Small intestine (tissue), 7 donors: Measurements from ENCODE around the gene UBE2I. TPM values are rescaled to one million over a fixed set of nuclear protein-coding genes. Genes with fewer than 3 reads are reported as not detected.

ENCODE experiments used
- DNase-seq, 2 donors: peaks; one replicate each; pipeline versions ENCODE4 v3.0.0 to v3.0.0-alpha.2; 2013
- FAIRE-seq: peaks from 2 replicates; lab custom pipeline; 2012; peaks lifted over from hg19 to GRCh38; lab: Jason Lieb, UNC
- H3K27ac ChIP-seq, 3 donors: one replicate each; pipeline ENCODE4 v1.5.1; 2013; ENCODE audit warnings: low read length in 2 of 3, mild to moderate bottlenecking in 2 of 3, control low read depth in 1 of 3, inconsistent platforms in 1 of 3, low read depth in 1 of 3, moderate library complexity in 1 of 3
- H3K27me3 ChIP-seq, 3 donors: one replicate each; pipeline ENCODE4 v1.6.1; 2013; ENCODE audit warnings: low read length in 3 of 3, inconsistent platforms in 1 of 3; ENCODE audit not compliant: control insufficient read depth in 3 of 3, insufficient read depth in 3 of 3
- H3K36me3 ChIP-seq, 3 donors: one replicate each; pipeline ENCODE4 v1.6.1; 2013; ENCODE audit warnings: low read length in 3 of 3, inconsistent platforms in 1 of 3, low read depth in 1 of 3, mild to moderate bottlenecking in 1 of 3, moderate library complexity in 1 of 3; ENCODE audit not compliant: control insufficient read depth in 3 of 3, insufficient read depth in 2 of 3
- H3K4me1 ChIP-seq, 3 donors: one replicate each; pipeline ENCODE4 v1.6.1; 2013; ENCODE audit warnings: low read length in 2 of 3, inconsistent platforms in 1 of 3, low read depth in 1 of 3, mild to moderate bottlenecking in 1 of 3, moderate library complexity in 1 of 3; ENCODE audit not compliant: control insufficient read depth in 3 of 3, insufficient read depth in 2 of 3
- H3K4me3 ChIP-seq, 3 donors: one replicate each; pipeline ENCODE4 v1.5.1; 2013; ENCODE audit warnings: low read length in 3 of 3, control low read depth in 1 of 3, inconsistent platforms in 1 of 3, low read depth in 1 of 3, mild to moderate bottlenecking in 1 of 3, moderate library complexity in 1 of 3
- H3K9me3 ChIP-seq, 2 donors: one replicate each; pipeline ENCODE4 v1.6.1; 2013; ENCODE audit warnings: low read depth in 1 of 2, low read length in 1 of 2; ENCODE audit not compliant: control insufficient read depth in 2 of 2, insufficient read depth in 1 of 2
- WGBS, 3 donors: extraction: QIAGEN DNeasy Blood & Tissue Kit; methylation state at CpG; one replicate each; pipeline ENCODE4 v1.1.7; 2013; 5-methylcytosine and 5-hydroxymethylcytosine counted together
- polyA plus RNA-seq, 4 donors: library from polyadenylated mRNA; stranded (reverse) in 3 of 4; unstranded in 1 of 4; fragments of 200-250 nt in 3 of 4; fragments of 120-200 nt in 1 of 4; gene quantifications; one replicate each; pipeline versions ENCODE4 v1.2.1 to v1.2.3, GENCODE V29; 2013
- donor health status: healthy with polysubstance abuse.
- donor health status: control.
- donor health status: control.
- donor health status: Bipolar disorder and iron deficiency.
- donor health status: healthy.

Gene UBE2I
- polyA plus RNA-seq, 4 donors = 38.7 to 123 (median 64.8) TPM

DNA sequence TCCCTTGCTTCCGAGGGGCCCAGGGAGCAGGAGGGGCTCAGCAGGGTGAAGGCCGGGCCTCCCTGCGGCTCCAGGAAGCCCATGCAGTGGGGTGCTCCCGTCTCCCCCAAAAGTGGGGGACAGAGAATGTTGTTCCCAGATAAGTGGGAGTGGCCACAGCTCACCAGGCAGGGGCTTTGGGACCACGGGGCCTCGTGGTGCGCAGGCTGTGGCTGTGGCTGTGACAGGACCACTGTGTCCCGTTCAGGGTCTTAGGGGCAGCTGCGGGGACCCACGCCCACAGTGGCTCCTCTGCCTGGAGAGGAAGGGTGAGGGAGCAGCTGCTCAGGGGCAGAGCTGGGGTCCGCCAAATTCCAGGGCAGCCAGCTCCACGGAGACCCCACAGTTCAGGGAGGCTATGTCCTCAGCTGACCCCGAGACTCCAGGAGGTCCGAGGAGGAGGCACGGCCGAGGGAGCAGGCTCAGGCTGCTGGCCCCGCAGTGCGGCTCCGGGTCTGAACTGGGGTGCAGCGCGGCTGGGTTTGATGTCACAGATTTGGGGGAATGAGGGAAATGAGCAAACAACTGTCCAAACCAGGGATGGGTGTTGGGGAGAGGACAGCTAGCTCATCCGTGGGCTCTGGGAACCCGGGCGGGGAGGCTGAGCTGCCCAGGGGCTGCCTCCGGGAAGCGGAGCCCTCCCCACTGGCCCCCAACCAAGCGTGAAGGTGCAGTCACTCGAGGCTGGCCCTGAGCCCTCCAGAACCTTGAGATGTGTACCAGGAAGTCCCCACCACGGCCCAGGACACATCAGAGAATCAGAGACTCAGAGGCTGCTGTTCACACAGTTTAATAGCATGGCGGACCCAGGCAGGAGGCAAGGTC lies 30.1 kb upstream of the UBE2I start:
- DNase-seq (no peak), FAIRE-seq (no peak)
- Histone ChIP-seq H3K9me3 (no peaks in the 10 kb centered on the region), H3K36me3 (no peaks in the 10 kb centered on the region), H3K27ac (no peak overlapping the region), H3K4me1 (no peaks in the 10 kb centered on the region), H3K27me3 (peaks cover 0 to 13% (median 2%) of the 10 kb centered on the region in 3 donors), H3K4me3 (no peak overlapping the region)
- WGBS, 3 donors = 66 to 79% (median 74%) methylated on average over 29 to 30 of the region's 30 CpGs

DNA sequence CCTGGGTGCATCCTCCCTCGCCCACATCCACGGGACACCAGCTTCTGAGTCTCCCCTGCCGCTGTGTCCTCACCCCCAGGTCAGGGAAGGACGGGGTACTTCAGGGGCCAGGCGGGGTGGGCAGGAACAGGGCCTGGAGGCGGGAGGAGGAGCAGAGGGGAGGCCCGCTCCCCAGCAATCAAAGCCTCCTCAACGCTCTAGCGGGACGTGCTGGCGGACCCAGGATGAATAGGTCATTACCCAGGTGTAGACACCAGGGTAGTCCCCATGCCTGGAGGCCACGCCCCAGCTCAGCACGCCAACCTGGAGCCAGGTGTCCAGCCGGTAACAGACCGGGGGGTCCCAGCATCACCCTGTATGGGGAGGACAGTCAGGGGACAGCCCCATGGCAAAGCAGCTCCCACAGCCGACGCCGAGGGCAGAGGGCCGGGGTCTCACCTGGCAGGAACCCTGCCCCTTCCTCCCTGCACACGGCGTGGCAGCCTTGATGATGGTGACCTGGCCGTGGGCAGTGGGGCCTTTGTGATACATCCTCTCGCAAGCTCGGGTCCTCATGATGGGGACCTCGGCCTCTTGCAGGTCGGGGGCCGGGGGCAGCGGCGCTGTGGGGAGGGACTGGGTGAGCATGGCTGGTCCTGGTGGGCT lies 29.4 kb upstream of the UBE2I start:
- Histone ChIP-seq H3K4me3 (no peak overlapping the region), H3K36me3 (no peaks in the 10 kb centered on the region), H3K4me1 (no peaks in the 10 kb centered on the region), H3K27ac (no peak overlapping the region), H3K27me3 (peaks cover 0 to 13% (median 2%) of the 10 kb centered on the region in 3 donors), H3K9me3 (no peaks in the 10 kb centered on the region)
- DNase-seq (no peak), FAIRE-seq (no peak)
- WGBS, 3 donors = 56 to 79% (median 68%) methylated on average over 25 to 29 of the region's 29 CpGs

DNA sequence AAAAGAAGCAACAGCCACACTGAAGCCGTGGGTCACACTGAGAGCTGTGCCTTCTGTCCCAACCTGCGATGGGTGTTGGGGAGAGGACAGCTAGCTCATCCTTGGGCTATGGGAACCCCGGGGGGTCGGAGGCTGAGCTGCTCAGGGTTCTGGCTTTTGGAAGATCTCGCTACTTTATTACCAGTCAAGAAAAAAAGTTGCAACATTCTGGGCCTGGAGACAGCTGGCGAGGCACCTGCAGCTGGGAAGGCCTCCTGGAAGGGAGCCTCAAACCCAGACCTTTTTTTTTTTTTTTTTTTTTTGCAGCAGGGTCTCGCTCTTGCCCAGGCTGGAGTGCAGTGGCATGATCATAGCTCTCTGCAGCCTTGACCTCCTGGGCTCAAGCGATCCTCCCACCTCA lies 28.7 kb upstream of the UBE2I start:
- H3K27me3 ChIP-seq = peaks cover 0 to 14% (median 2%) of the 10 kb centered on the region in 3 donors
- WGBS, 3 donors = 30 to 75% (median 64%) methylated on average over 8 of the region's 8 CpGs
- H3K9me3 ChIP-seq = no peaks in the 10 kb centered on the region
- no peak overlapping the region for H3K4me3 ChIP-seq
- DNase-seq (no peak), FAIRE-seq (no peak)
- H3K36me3 ChIP-seq = no peaks in the 10 kb centered on the region
- H3K4me1 ChIP-seq = no peaks in the 10 kb centered on the region
- no peak overlapping the region for H3K27ac ChIP-seq

DNA sequence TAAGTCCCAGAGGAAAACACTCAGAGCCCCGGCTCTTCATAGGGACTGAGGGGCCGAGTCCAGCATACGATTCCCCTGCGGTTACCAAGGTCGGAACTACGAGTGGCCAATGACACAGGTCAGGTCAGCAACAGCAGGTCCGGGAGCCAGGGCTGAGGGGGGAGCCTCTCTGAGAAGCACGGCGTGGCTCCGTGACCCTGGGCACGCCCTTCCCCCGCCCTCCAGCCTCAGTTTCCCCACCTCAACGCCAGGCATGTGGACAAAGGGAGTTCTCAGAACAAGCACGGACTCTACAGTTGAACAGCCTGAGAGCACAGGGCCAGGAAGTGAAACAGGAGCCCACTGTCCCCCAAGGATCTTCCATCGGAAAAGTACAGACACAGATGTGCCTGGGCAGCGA lies 27.9 kb upstream of the UBE2I start:
- Histone ChIP-seq H3K27me3 (peaks cover 0 to 21% (median 2%) of the 10 kb centered on the region in 3 donors), H3K4me1 (no peaks in the 10 kb centered on the region), H3K36me3 (no peaks in the 10 kb centered on the region), H3K27ac (no peak overlapping the region), H3K4me3 (no peak overlapping the region), H3K9me3 (no peaks in the 10 kb centered on the region)
- FAIRE-seq (no peak), DNase-seq (no peak)
- WGBS, 3 donors = 70 to 82% (median 77%) methylated on average over 16 of the region's 16 CpGs

DNA sequence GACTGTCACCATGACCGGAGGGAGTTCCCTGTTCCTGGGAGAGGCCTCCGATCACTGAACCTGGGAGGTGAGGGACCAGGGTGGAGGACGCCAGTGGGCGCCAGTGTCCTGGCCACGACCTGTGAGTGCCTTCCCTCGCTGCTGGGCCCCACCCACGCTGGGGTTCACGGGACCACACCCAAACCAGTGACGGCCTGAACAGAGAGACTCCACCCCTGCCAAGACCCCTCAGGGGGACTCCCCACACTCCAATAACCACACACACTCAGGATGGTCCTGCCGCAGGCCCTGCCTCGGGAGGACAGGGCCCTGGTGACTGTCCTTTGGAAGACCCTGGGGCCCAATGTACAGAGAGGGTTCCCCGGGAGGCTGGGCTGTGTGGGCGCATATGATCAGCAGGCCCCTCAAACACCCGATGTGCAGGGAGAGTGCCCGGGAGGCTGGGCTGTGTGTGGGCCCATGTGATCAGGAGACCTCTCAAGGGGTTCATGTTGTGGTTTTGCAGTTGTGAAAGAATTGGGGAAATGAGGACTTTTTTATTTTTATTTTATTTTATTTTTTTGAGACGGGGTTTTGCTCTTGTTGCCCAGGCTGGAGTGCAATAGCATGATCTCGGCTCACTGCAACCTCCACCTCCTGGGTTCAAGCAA lies 27.0 kb upstream of the UBE2I start:
- H3K27me3 ChIP-seq = peaks cover 0 to 21% (median 2%) of the 10 kb centered on the region in 3 donors
- DNase-seq (no peak), FAIRE-seq (no peak)
- 52 to 72% (median 56%) methylated on average over 17 of the region's 17 CpGs for WGBS, 3 donors
- H3K4me1 ChIP-seq = no peaks in the 10 kb centered on the region
- no peaks in the 10 kb centered on the region for H3K36me3 ChIP-seq
- H3K9me3 ChIP-seq = no peaks in the 10 kb centered on the region
- no peak overlapping the region for H3K4me3 ChIP-seq
- no peak overlapping the region for H3K27ac ChIP-seq

DNA sequence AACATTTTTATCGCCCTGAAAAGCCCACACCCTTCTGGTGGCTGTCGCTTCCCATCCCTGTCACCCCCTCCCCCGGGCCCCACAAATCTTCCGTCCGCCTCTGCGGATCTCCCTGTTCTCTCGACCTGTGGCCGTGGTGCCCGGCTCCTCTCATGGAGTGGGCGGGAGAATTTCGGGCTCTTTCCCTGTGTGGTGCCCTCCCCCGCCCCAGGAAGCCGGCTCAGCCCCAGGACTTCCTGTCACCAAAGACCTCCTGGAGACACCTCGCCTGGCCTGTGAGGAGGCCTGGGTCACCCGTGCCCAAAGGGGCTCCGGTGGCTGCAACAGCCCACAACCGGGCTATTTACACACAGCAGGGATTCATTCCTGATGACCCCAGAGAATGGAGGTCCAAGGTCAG lies 26.1 kb upstream of the UBE2I start:
- no peaks in the 10 kb centered on the region for H3K36me3 ChIP-seq
- DNase-seq = no peak
- WGBS, 3 donors = 47 to 63% (median 49%) methylated on average over 17 of the region's 17 CpGs
- FAIRE-seq = no peak
- H3K4me3 ChIP-seq = no peak overlapping the region
- H3K9me3 ChIP-seq = no peaks in the 10 kb centered on the region
- no peaks in the 10 kb centered on the region for H3K4me1 ChIP-seq
- H3K27ac ChIP-seq = no peak overlapping the region
- peaks cover 0 to 24% (median 9%) of the 10 kb centered on the region in 3 donors for H3K27me3 ChIP-seq

DNA sequence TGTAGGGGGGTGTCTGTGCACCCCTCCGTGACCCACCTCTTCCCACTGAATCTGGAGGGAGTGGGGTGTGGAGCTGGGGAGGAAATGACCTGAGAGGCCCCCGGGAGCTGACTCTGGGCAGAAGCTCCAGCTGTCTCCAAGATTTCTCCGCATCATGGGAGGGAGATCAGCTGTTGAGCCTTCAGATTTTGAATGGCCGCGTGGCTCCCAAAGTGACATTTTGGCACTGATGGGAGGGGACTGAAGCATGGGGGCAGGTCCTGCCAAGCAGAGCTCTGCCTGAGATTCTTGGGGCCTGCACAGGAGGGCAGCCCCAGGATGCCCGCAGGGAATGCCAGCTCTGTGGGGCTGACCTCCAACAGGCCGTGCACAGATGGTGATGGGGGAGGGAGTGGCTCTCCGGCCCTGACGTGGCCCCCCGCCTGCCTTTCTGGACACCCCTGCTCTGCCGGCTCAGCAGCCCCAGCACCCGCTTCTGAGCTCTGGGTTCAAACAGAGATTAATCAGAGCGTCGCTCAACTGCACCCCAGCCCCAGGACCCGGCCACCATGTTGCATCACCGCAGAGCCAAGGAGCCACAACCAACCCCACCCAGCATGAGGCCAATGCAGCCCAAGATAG lies 25.3 kb upstream of the UBE2I start:
- Histone ChIP-seq H3K9me3 (no peaks in the 10 kb centered on the region), H3K27ac (no peak overlapping the region), H3K27me3 (peaks cover 0 to 29% (median 10%) of the 10 kb centered on the region in 3 donors), H3K36me3 (no peaks in the 10 kb centered on the region), H3K4me1 (no peaks in the 10 kb centered on the region), H3K4me3 (no peak overlapping the region)
- FAIRE-seq (no peak), DNase-seq (no peak)
- 70 to 84% (median 82%) methylated on average over 16 of the region's 16 CpGs for WGBS, 3 donors
